BLaER1 treated with 17β-estradiol and CSF1 and Interleukin-3, amounts not matched to agents 10 nM and 100 nM (cell line): ENCODE measurements around the gene MAGEB10.
"Not testable (repeated sequence)": the region's sequence is repeated elsewhere in the genome, so short reads cannot be mapped to it uniquely, and the experiment has no call there.

Experiments
- H3K27ac ChIP-seq, 11 experiments: shearing (Covaris generic); formaldehyde crosslinking; 2 replicates each; pipeline ENCODE4 v1.8.1; 2022
- H3K27me3 ChIP-seq, 11 experiments: shearing (Covaris generic); formaldehyde crosslinking; 2 replicates each; pipeline ENCODE4 v1.8.1; 2022
- H3K36me3 ChIP-seq, 11 experiments: shearing (Covaris generic); formaldehyde crosslinking; 2 replicates each; pipeline ENCODE4 v1.8.1; 2022
- H3K4me1 ChIP-seq, 10 experiments: shearing (Covaris generic); formaldehyde crosslinking; 2 replicates each; pipeline ENCODE4 v1.8.1; 2022
- H3K4me2 ChIP-seq, 11 experiments: shearing (Covaris generic); formaldehyde crosslinking; 2 replicates each; pipeline ENCODE4 v1.8.1; 2022
- H3K4me3 ChIP-seq, 10 experiments: shearing (Covaris generic); formaldehyde crosslinking; 2 replicates each; pipeline ENCODE4 v1.8.1; 2022
- H3K9ac ChIP-seq, 11 experiments: shearing (Covaris generic); formaldehyde crosslinking; 2 replicates each; pipeline ENCODE4 v1.8.1; 2022
- H3K9me3 ChIP-seq, 11 experiments: shearing (Covaris generic); formaldehyde crosslinking; replicated peaks in 1 of 11; 2 replicates each; pipeline ENCODE4 v1.8.1; 2022
- H4K20me1 ChIP-seq, 11 experiments: shearing (Covaris generic); formaldehyde crosslinking; 2 replicates each; pipeline ENCODE4 v1.8.1; 2022
- Cebpa-rat ChIP-seq, 11 experiments: shearing (Covaris generic); IDR thresholded peaks; 2 replicates each; pipeline ENCODE4 v1.8.1; 2022

MAGEB10 gene

GRCh38 chrX:27807690-27808089 is at the start of gene MAGEB10:
MAGEB10 (plus strand) TSS chrX:27807990; CDS start chrX:27821307, 13,317 bp downstream.
- Histone ChIP-seq H3K9ac (no peak within 1 kb of the TSS), H3K4me3 (no peak within 1 kb of the TSS), H3K4me2 (no peak within 1 kb of the TSS), H3K27me3 (peaks cover 27 to 81% (median 62%) of the 10 kb centered on the region in 11 experiments), H3K4me1 (no peaks in the 10 kb centered on the region), H4K20me1 (no peaks in the 10 kb centered on the region; a peak in 2 of 22 replicates), H3K27ac (no peak within 1 kb of the TSS), H3K9me3 (peaks cover 13 to 29% (median 21%) of the 10 kb centered on the region in 11 experiments; a peak in 21 of 22 replicates), H3K36me3 (no peaks in the 10 kb centered on the region)
- no peak for TF ChIP-seq Cebpa-rat (IDR thresholded peaks at IDR 0.05)

- Histone ChIP-seq H3K27ac (no peak overlapping the region), H4K20me1 (no peaks in the 10 kb centered on the region; a peak in 1 of 22 replicates), H3K36me3 (no peaks in the 10 kb centered on the region), H3K27me3 (peaks cover 47 to 58% (median 54%) of the 10 kb centered on the region in 11 experiments), H3K4me3 (no peak overlapping the region), H3K9me3 (peaks cover 0 to 8% (median 5%) of the 10 kb centered on the region in 11 experiments; a peak in 5 of 22 replicates), H3K9ac (no peak overlapping the region), H3K4me2 (no peak overlapping the region), H3K4me1 (no peaks in the 10 kb centered on the region)
- no peak for TF ChIP-seq Cebpa-rat (IDR thresholded peaks at IDR 0.05)
Measured at GRCh38 chrX:27765718-27766117, 42.1 kb upstream of the MAGEB10 start.

GRCh38 chrX:27767387-27767786 is 40.4 kb upstream of the MAGEB10 start:
- H3K4me2 ChIP-seq = no peak overlapping the region
- H3K9me3 ChIP-seq = peaks cover 0 to 8% (median 5%) of the 10 kb centered on the region in 11 experiments; a peak in 5 of 22 replicates
- no peaks in the 10 kb centered on the region for H3K36me3 ChIP-seq
- H3K4me3 ChIP-seq = no peak overlapping the region
- H3K27me3 ChIP-seq = peaks cover 61 to 75% (median 70%) of the 10 kb centered on the region in 11 experiments
- H3K9ac ChIP-seq = no peak overlapping the region
- no peaks in the 10 kb centered on the region; a peak in 1 of 22 replicates for H4K20me1 ChIP-seq
- TF ChIP-seq Cebpa-rat (IDR thresholded peaks at IDR 0.05) = no peak
- no peaks in the 10 kb centered on the region for H3K4me1 ChIP-seq
- no peak overlapping the region for H3K27ac ChIP-seq

- no peaks in the 10 kb centered on the region for H3K36me3 ChIP-seq
- no peak overlapping the region for H3K4me2 ChIP-seq
- peaks cover 0 to 6% (median 0%) of the 10 kb centered on the region in 11 experiments; a peak in 1 of 22 replicates for H4K20me1 ChIP-seq
- peaks cover 84 to 100% (median 97%) of the 10 kb centered on the region in 11 experiments for H3K27me3 ChIP-seq
- H3K4me1 ChIP-seq = no peaks in the 10 kb centered on the region
- no peak overlapping the region for H3K9ac ChIP-seq
- H3K27ac ChIP-seq = no peak overlapping the region
- TF ChIP-seq Cebpa-rat (IDR thresholded peaks at IDR 0.05) = no peak
- no peak overlapping the region for H3K4me3 ChIP-seq
- no peaks in the 10 kb centered on the region for H3K9me3 ChIP-seq
Measured at GRCh38 chrX:27775984-27776383, 31.8 kb upstream of the MAGEB10 start.

- H3K4me2 ChIP-seq = 0 out of 22 replicates have a peak overlapping the region, but pooled peaks of 1 of the 11 experiments have one; percentile 19
- H3K4me3 ChIP-seq = no peak overlapping the region
- H3K9ac ChIP-seq = no peak overlapping the region
- H3K27ac ChIP-seq = no peak overlapping the region
- peaks cover 37 to 78% (median 62%) of the 10 kb centered on the region in 11 experiments for H3K27me3 ChIP-seq
- H3K4me1 ChIP-seq = no peaks in the 10 kb centered on the region
- TF ChIP-seq Cebpa-rat (IDR thresholded peaks at IDR 0.05) = no peak
- no peaks in the 10 kb centered on the region for H4K20me1 ChIP-seq
- H3K36me3 ChIP-seq = no peaks in the 10 kb centered on the region
- H3K9me3 ChIP-seq = no peaks in the 10 kb centered on the region
Measured at GRCh38 chrX:27796640-27797257, 11.0 kb upstream of the MAGEB10 start.

GRCh38 chrX:27797575-27797974 is 10.2 kb upstream of the MAGEB10 start:
- H3K9ac ChIP-seq = no peak overlapping the region
- no peak for TF ChIP-seq Cebpa-rat (IDR thresholded peaks at IDR 0.05)

GRCh38 chrX:27808226-27808625 is 436 bp downstream of the MAGEB10 start:
- H3K4me3 ChIP-seq = no peak overlapping the region
- H3K9ac ChIP-seq = no peak overlapping the region
- peaks cover 13 to 29% (median 21%) of the 10 kb centered on the region in 11 experiments; a peak in 21 of 22 replicates for H3K9me3 ChIP-seq
- H4K20me1 ChIP-seq = no peaks in the 10 kb centered on the region; a peak in 2 of 22 replicates
- H3K4me1 ChIP-seq = no peaks in the 10 kb centered on the region
- H3K4me2 ChIP-seq = no peak overlapping the region
- no peak overlapping the region for H3K27ac ChIP-seq
- peaks cover 22 to 81% (median 60%) of the 10 kb centered on the region in 11 experiments for H3K27me3 ChIP-seq
- no peak for TF ChIP-seq Cebpa-rat (IDR thresholded peaks at IDR 0.05)
- H3K36me3 ChIP-seq = no peaks in the 10 kb centered on the region

More at GRCh38 chrX:27797575-27797974, 10.2 kb upstream of the MAGEB10 start:
- Histone ChIP-seq H3K9me3 (no peaks in the 10 kb centered on the region), H3K27ac (no peak overlapping the region), H3K36me3 (no peaks in the 10 kb centered on the region), H3K4me1 (no peaks in the 10 kb centered on the region), H4K20me1 (no peaks in the 10 kb centered on the region), H3K27me3 (peaks cover 31 to 76% (median 57%) of the 10 kb centered on the region in 11 experiments), H3K4me3 (no peak overlapping the region), H3K4me2 (no peak overlapping the region)

- not testable (repeated sequence) for H3K36me3 ChIP-seq, H3K27ac ChIP-seq, H3K4me3 ChIP-seq, H3K4me2 ChIP-seq, H3K9ac ChIP-seq, H4K20me1 ChIP-seq, H3K4me1 ChIP-seq
- H3K27me3 ChIP-seq = peaks cover 22 to 81% (median 60%) of the 10 kb centered on the region in 11 experiments
- peaks cover 13 to 29% (median 21%) of the 10 kb centered on the region in 11 experiments; a peak in 21 of 22 replicates for H3K9me3 ChIP-seq
Measured at GRCh38 chrX:27808991-27809859, 1.4 kb downstream of the MAGEB10 start.

- peaks cover 45 to 99% (median 87%) of the 10 kb centered on the region in 11 experiments for H3K27me3 ChIP-seq
- no peak overlapping the region for H3K4me2 ChIP-seq
- no peaks in the 10 kb centered on the region for H3K36me3 ChIP-seq
- H3K9ac ChIP-seq = no peak overlapping the region
- no peak for TF ChIP-seq Cebpa-rat (IDR thresholded peaks at IDR 0.05)
- no peak overlapping the region for H3K27ac ChIP-seq
- peaks cover 0 to 8% (median under 1%) of the 10 kb centered on the region in 11 experiments; a peak in 4 of 22 replicates for H3K9me3 ChIP-seq
- H3K4me3 ChIP-seq = no peak overlapping the region
- no peaks in the 10 kb centered on the region for H3K4me1 ChIP-seq
- no peaks in the 10 kb centered on the region; a peak in 2 of 22 replicates for H4K20me1 ChIP-seq
Measured at GRCh38 chrX:27815209-27815608, 7.4 kb downstream of the MAGEB10 start.
